HEK293 (cell line): Measurements from ENCODE around the gene UST.
A peak's percentile ranks its signal among the peaks of the same experiment; 100 is the strongest.

Experiments used
- CTCF ChIP-seq: fragments of 450-650 bp; formaldehyde crosslinking; IDR thresholded peaks from 2 replicates; pipeline ENCODE4 v1.5.1; 2016; ENCODE audit warnings: missing biosample characterization, missing genetic modification characterization
- HOXA7 ChIP-seq: sonication (generic); formaldehyde crosslinking; IDR thresholded peaks from 2 replicates; pipeline ENCODE4 v1.8.1; 2022; ENCODE audit warnings: missing genetic modification reagents, borderline replicate concordance
- KLF10 ChIP-seq: fragments of 450-650 bp; IDR thresholded peaks from 2 replicates; pipeline ENCODE4 v1.5.1; 2018; ENCODE audit warnings: missing biosample characterization, mild to moderate bottlenecking, missing genetic modification characterization
- KLF8 ChIP-seq: fragments of 450-650 bp; formaldehyde crosslinking; IDR thresholded peaks from 2 replicates; pipeline ENCODE4 v1.5.1; 2016; ENCODE audit warnings: missing biosample characterization, missing genetic modification characterization
- MZF1 ChIP-seq: fragments of 450-650 bp; formaldehyde crosslinking; IDR thresholded peaks from 2 replicates; pipeline ENCODE4 v1.5.1; 2017; ENCODE audit warnings: missing biosample characterization, missing genetic modification characterization, borderline replicate concordance
- SCRT1 ChIP-seq: fragments of 450-650 bp; formaldehyde crosslinking; IDR thresholded peaks from 2 replicates; pipeline ENCODE4 v1.5.1; 2016; ENCODE audit warnings: missing biosample characterization, missing genetic modification characterization, borderline replicate concordance
- SP7 ChIP-seq: fragments of 450-650 bp; formaldehyde crosslinking; IDR thresholded peaks from 2 replicates; pipeline ENCODE4 v1.5.1; 2016; ENCODE audit warnings: missing biosample characterization, missing genetic modification characterization
- ZBTB7A ChIP-seq: fragments of 450-650 bp; formaldehyde crosslinking; IDR thresholded peaks from 2 replicates; pipeline ENCODE4 v1.5.1; 2016; ENCODE audit warnings: low read depth, missing biosample characterization, missing genetic modification characterization
- ZFHX2 ChIP-seq: fragments of 450-650 bp; formaldehyde crosslinking; conservative IDR thresholded peaks from 2 replicates; pipeline ENCODE4 v1.5.1; 2016; ENCODE audit warnings: missing biosample characterization, missing genetic modification characterization
- ZFP69B ChIP-seq: fragments of 450-650 bp; formaldehyde crosslinking; IDR thresholded peaks from 2 replicates; pipeline ENCODE4 v1.5.1; 2016; ENCODE audit warnings: missing biosample characterization, missing genetic modification characterization
- ZIC2 ChIP-seq: fragments of 450-650 bp; formaldehyde crosslinking; IDR thresholded peaks from 2 replicates; pipeline ENCODE4 v1.5.1; 2016; ENCODE audit warnings: missing biosample characterization, missing genetic modification characterization
- ZNF112 ChIP-seq: fragments of 450-650 bp; formaldehyde crosslinking; IDR thresholded peaks from 2 replicates; pipeline ENCODE4 v1.5.0; 2017; ENCODE audit warnings: missing biosample characterization, missing genetic modification characterization
- ZNF16 ChIP-seq: fragments of 450-650 bp; formaldehyde crosslinking; IDR thresholded peaks from 2 replicates; pipeline ENCODE4 v1.5.1; 2016; ENCODE audit warnings: low read depth, missing biosample characterization, missing genetic modification characterization
- ZNF169 ChIP-seq: fragments of 450-650 bp; formaldehyde crosslinking; IDR thresholded peaks from 2 replicates; pipeline ENCODE4 v1.5.1; 2016; ENCODE audit warnings: missing biosample characterization, missing genetic modification characterization
- ZNF214 ChIP-seq: fragments of 450-650 bp; formaldehyde crosslinking; IDR thresholded peaks from 2 replicates; pipeline ENCODE4 v1.5.1; 2017; ENCODE audit warnings: missing biosample characterization, mild to moderate bottlenecking, missing genetic modification characterization, borderline replicate concordance
- ZNF221 ChIP-seq: fragments of 450-650 bp; formaldehyde crosslinking; IDR thresholded peaks from 2 replicates; pipeline ENCODE4 v1.5.1; 2017; ENCODE audit warnings: missing biosample characterization, missing genetic modification characterization, borderline replicate concordance
- ZNF26 ChIP-seq: fragments of 450-650 bp; formaldehyde crosslinking; IDR thresholded peaks from 2 replicates; pipeline ENCODE4 v1.5.1; 2016; ENCODE audit warnings: missing biosample characterization, missing genetic modification characterization
- ZNF266 ChIP-seq: fragments of 450-650 bp; formaldehyde crosslinking; IDR thresholded peaks from 2 replicates; pipeline ENCODE4 v1.5.1; 2016; ENCODE audit warnings: missing biosample characterization, missing genetic modification characterization, low read depth
- ZNF280D ChIP-seq: fragments of 450-650 bp; formaldehyde crosslinking; IDR thresholded peaks from 2 replicates; pipeline ENCODE4 v1.5.1; 2016; ENCODE audit warnings: missing biosample characterization, missing genetic modification characterization
- ZNF311 ChIP-seq: fragments of 450-650 bp; formaldehyde crosslinking; IDR thresholded peaks from 2 replicates; pipeline ENCODE4 v1.5.1; 2017; ENCODE audit warnings: missing biosample characterization, missing genetic modification characterization, borderline replicate concordance
- ZNF335 ChIP-seq: fragments of 450-650 bp; formaldehyde crosslinking; conservative IDR thresholded peaks from 2 replicates; pipeline ENCODE4 v1.5.1; 2016; ENCODE audit warnings: missing biosample characterization, missing genetic modification characterization
- ZNF362 ChIP-seq: fragments of 450-650 bp; formaldehyde crosslinking; IDR thresholded peaks from 2 replicates; pipeline ENCODE4 v1.5.1; 2016; ENCODE audit warnings: missing biosample characterization, missing genetic modification characterization
- ZNF416 ChIP-seq: fragments of 450-650 bp; formaldehyde crosslinking; IDR thresholded peaks from 2 replicates; pipeline ENCODE4 v1.5.1; 2016; ENCODE audit warnings: missing biosample characterization, missing genetic modification characterization
- ZNF529 ChIP-seq: fragments of 450-650 bp; formaldehyde crosslinking; IDR thresholded peaks from 2 replicates; pipeline ENCODE4 v1.5.1; 2017; ENCODE audit warnings: missing genetic modification characterization, missing biosample characterization; ENCODE audit not compliant: insufficient replicate concordance
- ZNF549 ChIP-seq: fragments of 450-650 bp; IDR thresholded peaks from 2 replicates; pipeline ENCODE4 v1.5.1; 2018; ENCODE audit warnings: missing biosample characterization, missing genetic modification characterization, mild to moderate bottlenecking, inconsistent platforms, moderate library complexity
- ZNF660 ChIP-seq: fragments of 450-650 bp; IDR thresholded peaks from 2 replicates; pipeline ENCODE4 v1.5.1; 2018; ENCODE audit warnings: missing biosample characterization, mild to moderate bottlenecking, missing genetic modification characterization
- ZNF747 ChIP-seq: fragments of 450-650 bp; formaldehyde crosslinking; IDR thresholded peaks from 2 replicates; pipeline ENCODE4 v1.5.1; 2016; ENCODE audit warnings: missing biosample characterization, missing genetic modification characterization
- ZNF76 ChIP-seq: fragments of 450-650 bp; formaldehyde crosslinking; IDR thresholded peaks from 2 replicates; pipeline ENCODE4; 2016; ENCODE audit warnings: low read depth, missing biosample characterization, missing genetic modification characterization, borderline replicate concordance
- ZNF768 ChIP-seq: fragments of 450-650 bp; formaldehyde crosslinking; IDR thresholded peaks from 2 replicates; pipeline ENCODE4 v1.5.1; 2018; ENCODE audit warnings: missing biosample characterization, mild to moderate bottlenecking, missing genetic modification characterization
- ZNF785 ChIP-seq: fragments of 450-650 bp; formaldehyde crosslinking; IDR thresholded peaks from 2 replicates; pipeline ENCODE4 v1.5.1; 2016; ENCODE audit warnings: missing biosample characterization, missing genetic modification characterization
- ZSCAN18 ChIP-seq: fragments of 450-650 bp; formaldehyde crosslinking; IDR thresholded peaks from 2 replicates; pipeline ENCODE4 v1.5.1; 2016; ENCODE audit warnings: missing biosample characterization, missing genetic modification characterization
- ZXDB ChIP-seq: fragments of 450-650 bp; formaldehyde crosslinking; IDR thresholded peaks from 2 replicates; pipeline ENCODE4 v1.5.1; 2016; ENCODE audit warnings: missing biosample characterization, missing genetic modification characterization

UST gene

GRCh38 chr6:148746363-148747144 is at the start of gene UST (continued):
- TF ChIP-seq ZFP69B (tag by site-specific recombination) = no peak
- no peak for TF ChIP-seq ZNF26 (tag by site-specific recombination)
- TF ChIP-seq MZF1 (tag by site-specific recombination) = 0 out of 2 replicates have a peak, but pooled peaks have one; percentile 44
- no peak for TF ChIP-seq ZNF221 (tag by site-specific recombination)
- no peak for TF ChIP-seq ZNF112 (tag by site-specific recombination)
- TF ChIP-seq HOXA7 = no peak
- 0 out of 2 replicates have a peak, but pooled peaks have one; percentile 57 for TF ChIP-seq CTCF (tag by site-specific recombination)
- TF ChIP-seq KLF8 (tag by site-specific recombination) = peak; percentile 75
- TF ChIP-seq ZFHX2 (tag by site-specific recombination) = peak; percentile 77
- TF ChIP-seq ZNF266 (tag by site-specific recombination) = no peak
- TF ChIP-seq ZNF335 (tag by site-specific recombination) = peak; percentile 47
- no peak for TF ChIP-seq ZNF549 (tag by site-specific recombination)
- TF ChIP-seq ZNF785 (tag by site-specific recombination) = no peak
- peak; percentile 73; the same call in 1 of the 2 replicates for TF ChIP-seq ZNF660 (tag by site-specific recombination)
- no peak for TF ChIP-seq ZNF768 (tag by site-specific recombination)
- TF ChIP-seq ZNF214 (tag by site-specific recombination) = no peak
- peak; percentile 79 for TF ChIP-seq ZNF362 (tag by site-specific recombination)
- no peak for TF ChIP-seq ZNF169 (tag by site-specific recombination)
- TF ChIP-seq ZXDB (tag by site-specific recombination) = peak; percentile 16; the same call in 1 of the 2 replicates
- no peak for TF ChIP-seq ZNF747 (tag by site-specific recombination)
- TF ChIP-seq ZNF280D = no peak
- no peak for TF ChIP-seq SCRT1 (tag by site-specific recombination)
- TF ChIP-seq ZBTB7A (tag by site-specific recombination) = no peak
- TF ChIP-seq ZNF416 (tag by site-specific recombination) = no peak
- TF ChIP-seq ZNF529 = no peak
- TF ChIP-seq SP7 (tag by site-specific recombination) = peak; percentile 69
- peak; percentile 16; the same call in 1 of the 2 replicates for TF ChIP-seq ZNF76
- no peak for TF ChIP-seq ZNF311 (tag by site-specific recombination)
- peak; percentile 44; the same call in 1 of the 2 replicates for TF ChIP-seq KLF10
- peak; percentile 40 for TF ChIP-seq ZIC2 (tag by site-specific recombination)
- no peak for TF ChIP-seq ZNF16 (tag by site-specific recombination)
- TF ChIP-seq ZSCAN18 (tag by site-specific recombination) = no peak
